H9 (cell line): ENCODE measurements around the gene ZSWIM8. TPM values are rescaled to one million over a fixed set of nuclear protein-coding genes. Genes with fewer than 3 reads are reported as not detected.

Source experiments
- DNase-seq: peaks from one replicate; pipeline ENCODE4 v3.0.0-alpha.2; 2017
- H2AFZ ChIP-seq: one replicate; pipeline ENCODE4 v1.6.1; 2013; ENCODE audit warnings: mild to moderate bottlenecking, low read length, control low read depth, moderate library complexity
- H2AK5ac ChIP-seq: 2 replicates; pipeline ENCODE4 v1.6.1; 2013; ENCODE audit warnings: low read length, control low read depth, mixed read lengths; ENCODE audit not compliant: insufficient read length
- H2BK120ac ChIP-seq: one replicate; pipeline ENCODE4 v1.6.1; 2013; ENCODE audit warnings: low read depth, mild to moderate bottlenecking, low read length, control low read depth, inconsistent platforms; ENCODE audit not compliant: poor library complexity, severe bottlenecking
- H2BK12ac ChIP-seq: 2 replicates; pipeline ENCODE4 v1.6.1; 2013; ENCODE audit warnings: low read length, control low read depth, mixed read lengths, low read depth; ENCODE audit not compliant: insufficient read length
- H2BK15ac ChIP-seq: 2 replicates; pipeline ENCODE4 v1.6.1; 2013; ENCODE audit warnings: low read depth, low read length, control low read depth
- H2BK20ac ChIP-seq: one replicate; pipeline ENCODE4 v1.6.1; 2013; ENCODE audit warnings: low read depth, mild to moderate bottlenecking, low read length, control low read depth, inconsistent platforms; ENCODE audit not compliant: poor library complexity, severe bottlenecking
- H2BK5ac ChIP-seq: 2 replicates; pipeline ENCODE4 v1.6.1; 2013; ENCODE audit warnings: low read length, control low read depth, mixed read lengths; ENCODE audit not compliant: insufficient read length
- H3K14ac ChIP-seq: 2 replicates; pipeline ENCODE4 v1.6.1; 2013; ENCODE audit warnings: low read length, control low read depth; ENCODE audit not compliant: insufficient read depth
- H3K18ac ChIP-seq: 2 replicates; pipeline ENCODE4 v1.6.1; 2013; ENCODE audit warnings: low read depth, mild to moderate bottlenecking, mixed read lengths, low read length, control low read depth; ENCODE audit not compliant: insufficient read length
- H3K23ac ChIP-seq: 2 replicates; pipeline ENCODE4 v1.6.1; 2013; ENCODE audit warnings: low read length, control low read depth, mixed read lengths, low read depth; ENCODE audit not compliant: insufficient read length
- H3K23me2 ChIP-seq: 2 replicates; pipeline ENCODE4 v1.6.1; 2013; ENCODE audit warnings: low read depth, mild to moderate bottlenecking, mixed read lengths, low read length, control low read depth; ENCODE audit not compliant: insufficient read length, poor library complexity, severe bottlenecking
- H3K27ac ChIP-seq: 2 replicates; pipeline ENCODE4 v1.5.1; 2013; ENCODE audit warnings: low read length, control low read depth, mixed read lengths, low read depth; ENCODE audit not compliant: insufficient read length
- H3K27me3 ChIP-seq: 2 replicates; pipeline ENCODE4 v1.6.1; 2013; ENCODE audit warnings: low read length, control low read depth, inconsistent platforms; ENCODE audit not compliant: insufficient read depth
- H3K4ac ChIP-seq: 2 replicates; pipeline ENCODE4 v1.6.1; 2013; ENCODE audit warnings: low read depth, mild to moderate bottlenecking, control low read depth, inconsistent platforms, low read length, moderate library complexity
- H3K4me1 ChIP-seq: 2 replicates; pipeline ENCODE4 v1.6.1; 2013; ENCODE audit warnings: low read length, control low read depth, inconsistent platforms; ENCODE audit not compliant: insufficient read depth
- H3K4me2 ChIP-seq: 2 replicates; pipeline ENCODE4 v1.6.1; 2013; ENCODE audit warnings: low read length, control low read depth, mixed read lengths; ENCODE audit not compliant: insufficient read length, insufficient read depth
- H3K56ac ChIP-seq: 2 replicates; pipeline ENCODE4 v1.6.1; 2013; ENCODE audit warnings: low read depth, mild to moderate bottlenecking, mixed read lengths, low read length, control low read depth; ENCODE audit not compliant: insufficient read length
- H3K79me1 ChIP-seq: 2 replicates; pipeline ENCODE4 v1.6.1; 2013; ENCODE audit warnings: low read depth, mild to moderate bottlenecking, moderate library complexity, low read length, control low read depth, inconsistent platforms; ENCODE audit not compliant: insufficient read depth, poor library complexity, severe bottlenecking
- H3K79me2 ChIP-seq: 2 replicates; pipeline ENCODE4 v1.6.1; 2013; ENCODE audit warnings: low read length, control low read depth, inconsistent platforms; ENCODE audit not compliant: insufficient read depth
- H3K9ac ChIP-seq: 2 replicates; pipeline ENCODE4 v1.6.1; 2013; ENCODE audit warnings: low read length, control low read depth, mixed read lengths; ENCODE audit not compliant: insufficient read length; ENCODE audit errors: extremely low read depth
- H3K9me3 ChIP-seq: one replicate; pipeline ENCODE4 v1.6.1; 2013; ENCODE audit warnings: low read depth, low read length, inconsistent platforms; ENCODE audit not compliant: control insufficient read depth
- H3T11ph ChIP-seq: one replicate; pipeline ENCODE4 v1.6.1; 2013; ENCODE audit warnings: mild to moderate bottlenecking, low read length, control low read depth, inconsistent platforms
- H4K20me1 ChIP-seq: one replicate; pipeline ENCODE4 v1.6.1; 2013; ENCODE audit not compliant: control insufficient read depth, insufficient read length, insufficient read depth
- H4K5ac ChIP-seq: 2 replicates; pipeline ENCODE4 v1.6.1; 2013; ENCODE audit warnings: low read depth, mild to moderate bottlenecking, mixed read lengths, low read length, control low read depth; ENCODE audit not compliant: insufficient read length
- H4K8ac ChIP-seq: replicated peaks from 2 replicates; pipeline ENCODE4 v1.6.1; 2013; ENCODE audit warnings: low read length, control low read depth, mixed read lengths, low read depth; ENCODE audit not compliant: insufficient read length
- H4K91ac ChIP-seq: 2 replicates; pipeline ENCODE4 v1.6.1; 2013; ENCODE audit warnings: low read depth, mild to moderate bottlenecking, moderate library complexity, mixed read lengths, low read length, control low read depth; ENCODE audit not compliant: insufficient read length
- H3K27ac Mint-ChIP-seq, 3 experiments: 2 replicates in 2 of 3; 3 replicates in 1 of 3; pipeline ENCODE4 v1.8.0; 2020 to 2021; ENCODE audit warnings: mixed read lengths in 3 of 3, mild to moderate bottlenecking in 1 of 3, moderate library complexity in 1 of 3
- H3K27me3 Mint-ChIP-seq: 2 replicates; pipeline ENCODE4 v1.8.0; 2021; ENCODE audit warnings: low read depth, mild to moderate bottlenecking, moderate library complexity, mixed read lengths
- H3K36me3 Mint-ChIP-seq, 3 experiments: 2 replicates in 2 of 3; 3 replicates in 1 of 3; pipeline ENCODE4 v1.8.0; 2020 to 2021; ENCODE audit warnings: low read depth in 3 of 3, mixed read lengths in 3 of 3; ENCODE audit not compliant: insufficient read depth in 1 of 3
- H3K4me1 Mint-ChIP-seq, 2 experiments: 2 replicates each; pipeline ENCODE4 v1.8.0; 2020; ENCODE audit warnings: mixed read lengths in 2 of 2
- H3K4me3 Mint-ChIP-seq, 2 experiments: 2 replicates in 1 of 2; 3 replicates in 1 of 2; pipeline ENCODE4 v1.8.0; 2020 to 2021; ENCODE audit warnings: mild to moderate bottlenecking in 2 of 2, mixed read lengths in 2 of 2, moderate library complexity in 1 of 2
- H3K9me3 Mint-ChIP-seq, 2 experiments: 2 replicates in 1 of 2; 3 replicates in 1 of 2; pipeline ENCODE4 v1.8.0; 2020; ENCODE audit warnings: mild to moderate bottlenecking in 2 of 2, mixed read lengths in 2 of 2, moderate library complexity in 1 of 2
- CTCF ChIP-seq: fragments of 200-600 bp; sonication (generic); conservative IDR thresholded peaks from 3 replicates; pipeline ENCODE4 v1.8.0; 2021; ENCODE audit warnings: antibody characterized with exemption, mild to moderate bottlenecking
- WGBS: extraction: QIAGEN DNeasy Blood & Tissue Kit; methylation state at CpG from one replicate; pipeline ENCODE4 v1.1.7; 2013; ENCODE audit warnings: missing lambda C conversion rate, low lambda C conversion rate, mixed read lengths; ENCODE audit not compliant: insufficient read length; ENCODE audit errors: extremely low coverage; 5-methylcytosine and 5-hydroxymethylcytosine counted together
- total RNA-seq: library from RNA; stranded (reverse); gene quantifications from 2 replicates; pipeline ENCODE4 v1.2.1, GENCODE V29; 2021

ZSWIM8 gene
- total RNA-seq, 1 experiment from 2014 or later: 41.0 TPM

DNA sequence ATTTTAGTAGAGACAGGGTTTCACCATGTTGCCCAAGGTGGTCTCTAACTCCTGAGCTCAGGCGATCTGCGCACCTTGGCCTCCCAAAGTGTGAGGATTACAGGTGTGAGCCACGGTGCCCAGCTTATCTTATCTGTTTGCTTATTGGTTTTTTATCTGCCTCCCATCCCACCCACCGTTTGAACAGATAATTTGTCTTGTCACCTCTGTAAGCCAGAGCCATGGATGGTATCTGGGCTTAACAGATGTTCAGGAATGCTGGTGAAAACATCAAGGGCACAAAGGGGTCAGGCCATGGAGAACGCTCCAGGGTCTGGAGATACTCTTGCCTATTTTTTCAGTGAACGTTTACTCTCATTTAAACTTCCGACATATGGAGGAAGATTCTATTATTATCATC, 38.0 kb downstream of the ZSWIM8 start:
- H3K27ac ChIP-seq: no peak overlapping the region
- H2BK20ac ChIP-seq: no peak overlapping the region
- no peak overlapping the region for H2AK5ac ChIP-seq
- H4K91ac ChIP-seq: no peak overlapping the region
- H3K27ac Mint-ChIP-seq: no peak overlapping the region
- no peak overlapping the region for H4K5ac ChIP-seq
- H3K79me1 ChIP-seq: no peaks in the 10 kb centered on the region
- no peak overlapping the region for H2BK15ac ChIP-seq
- no peak overlapping the region for H3K4me3 Mint-ChIP-seq
- no peak overlapping the region for H2BK12ac ChIP-seq
- no peak for TF ChIP-seq CTCF
- no peak overlapping the region for H4K8ac ChIP-seq
- H3K4me1 Mint-ChIP-seq: 0 out of 4 replicates have a peak, but pooled peaks cover 0 to 3% of the 10 kb centered on the region in 2 experiments
- H3K4ac ChIP-seq: no peak overlapping the region
- H3K56ac ChIP-seq: no peak overlapping the region
- no peak overlapping the region for H3K23ac ChIP-seq
- no peaks in the 10 kb centered on the region for H3K79me2 ChIP-seq
- peaks cover 6 to 51% (median 25%) of the 10 kb centered on the region in 3 experiments; a peak in 5 of 7 replicates for H3K36me3 Mint-ChIP-seq
- H2AFZ ChIP-seq: no peak overlapping the region
- no peaks in the 10 kb centered on the region for H4K20me1 ChIP-seq
- no peak overlapping the region for H2BK120ac ChIP-seq
- no peaks in the 10 kb centered on the region; a peak in 1 of 5 replicates for H3K9me3 Mint-ChIP-seq
- no peaks in the 10 kb centered on the region for H3K23me2 ChIP-seq
- H3K27me3 Mint-ChIP-seq: no peaks in the 10 kb centered on the region
- H3K18ac ChIP-seq: no peak overlapping the region
- no peak for DNase-seq
- H3K9me3 ChIP-seq: no peaks in the 10 kb centered on the region
- no peaks in the 10 kb centered on the region for H3K27me3 ChIP-seq
- H3K14ac ChIP-seq: no peak overlapping the region
- no peaks in the 10 kb centered on the region for H3K4me1 ChIP-seq
- WGBS: no CpG with 5 or more reads among the region's 7 CpGs
- H3K4me2 ChIP-seq: no peak overlapping the region
- H2BK5ac ChIP-seq: no peak overlapping the region
- no peak overlapping the region for H3K9ac ChIP-seq
- H3T11ph ChIP-seq: no peak overlapping the region
